ENCODE data around the gene MIP.

DNA sequence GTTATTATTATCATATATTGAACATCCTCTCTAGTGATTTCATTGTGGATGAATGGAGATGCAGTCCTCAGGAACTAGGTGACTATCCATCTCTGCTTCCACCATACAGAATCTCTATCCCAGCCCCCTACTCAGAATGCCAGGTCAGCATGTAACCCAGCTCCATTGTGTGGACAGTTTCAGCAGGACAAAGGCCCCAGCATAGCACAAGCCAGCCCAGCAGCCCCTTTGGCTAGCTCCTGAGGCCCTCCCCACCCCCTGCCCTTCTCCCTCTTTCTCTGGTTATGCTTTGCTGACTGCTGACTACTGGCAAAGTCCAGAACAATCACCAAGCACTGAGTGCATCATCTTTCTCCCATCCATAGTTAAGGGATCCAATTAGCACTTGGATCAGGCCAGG is 8.1 kb upstream of the MIP start:
- TF ChIP-seq, protein P1, sequence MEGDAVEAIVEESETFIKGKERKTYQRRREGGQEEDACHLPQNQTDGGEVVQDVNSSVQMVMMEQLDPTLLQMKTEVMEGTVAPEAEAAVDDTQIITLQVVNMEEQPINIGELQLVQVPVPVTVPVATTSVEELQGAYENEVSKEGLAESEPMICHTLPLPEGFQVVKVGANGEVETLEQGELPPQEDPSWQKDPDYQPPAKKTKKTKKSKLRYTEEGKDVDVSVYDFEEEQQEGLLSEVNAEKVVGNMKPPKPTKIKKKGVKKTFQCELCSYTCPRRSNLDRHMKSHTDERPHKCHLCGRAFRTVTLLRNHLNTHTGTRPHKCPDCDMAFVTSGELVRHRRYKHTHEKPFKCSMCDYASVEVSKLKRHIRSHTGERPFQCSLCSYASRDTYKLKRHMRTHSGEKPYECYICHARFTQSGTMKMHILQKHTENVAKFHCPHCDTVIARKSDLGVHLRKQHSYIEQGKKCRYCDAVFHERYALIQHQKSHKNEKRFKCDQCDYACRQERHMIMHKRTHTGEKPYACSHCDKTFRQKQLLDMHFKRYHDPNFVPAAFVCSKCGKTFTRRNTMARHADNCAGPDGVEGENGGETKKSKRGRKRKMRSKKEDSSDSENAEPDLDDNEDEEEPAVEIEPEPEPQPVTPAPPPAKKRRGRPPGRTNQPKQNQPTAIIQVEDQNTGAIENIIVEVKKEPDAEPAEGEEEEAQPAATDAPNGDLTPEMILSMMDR (IDR thresholded peaks at IDR 0.05): no peak
- TF ChIP-seq POLR2AphosphoS5 (IDR thresholded peaks at IDR 0.05) (no peak), EP300 (IDR thresholded peaks at IDR 0.05) (no peak)

Data from sigmoid colon (tissue), 4 donors.